AG20443 (cell line): Measurements from ENCODE around the gene MYPN.
A peak's percentile ranks its signal among the peaks of the same experiment; 100 is the strongest.
"Not testable (repeated sequence)": the region's sequence is repeated elsewhere in the genome, so short reads cannot be mapped to it uniquely, and the experiment has no call there.

Experiments used
- DNase-seq: peaks from one replicate; pipeline ENCODE4 v3.0.0; 2012; ENCODE audit warnings: low spot score, mixed read lengths

Gene MYPN

DNA sequence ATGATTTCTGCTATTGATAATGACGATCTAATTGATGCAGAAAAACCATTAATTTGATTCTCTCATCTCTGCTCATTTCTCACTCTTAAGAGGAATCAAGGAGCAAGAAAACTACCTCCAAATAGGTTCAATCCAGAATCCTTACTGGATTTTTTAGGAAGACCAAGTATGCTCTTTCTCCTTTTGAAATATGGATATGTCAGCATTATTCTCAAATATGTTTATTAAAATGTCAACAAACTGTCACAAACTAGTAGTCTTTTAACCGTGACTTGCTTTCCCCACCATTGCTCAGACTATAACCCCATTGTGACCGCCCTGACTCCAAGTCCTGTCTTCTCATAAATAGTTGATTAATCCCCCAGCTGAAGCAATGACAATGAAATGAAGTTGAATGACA lies 123.8 kb downstream of the MYPN start:
- DNase-seq, result no peak

DNA sequence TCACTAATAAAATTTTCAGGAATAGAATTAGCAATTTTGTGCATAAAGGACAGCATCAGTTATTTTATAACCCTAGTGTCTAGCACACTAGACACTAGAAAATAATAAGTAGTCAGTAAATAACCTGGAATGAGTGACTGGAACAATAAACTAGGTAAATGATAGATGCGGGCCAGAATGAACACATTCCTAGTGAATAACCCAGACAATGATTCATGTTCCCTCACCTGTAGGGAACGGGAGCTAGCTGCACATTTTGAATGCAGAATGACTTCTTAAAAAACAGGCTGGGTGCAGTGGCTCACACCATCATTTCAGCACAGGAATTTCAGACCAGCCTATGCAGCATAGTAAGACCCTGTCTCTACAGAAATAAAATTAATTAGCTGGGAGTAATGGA lies 125.8 kb downstream of the MYPN start:
- DNase-seq, result no peak

DNA sequence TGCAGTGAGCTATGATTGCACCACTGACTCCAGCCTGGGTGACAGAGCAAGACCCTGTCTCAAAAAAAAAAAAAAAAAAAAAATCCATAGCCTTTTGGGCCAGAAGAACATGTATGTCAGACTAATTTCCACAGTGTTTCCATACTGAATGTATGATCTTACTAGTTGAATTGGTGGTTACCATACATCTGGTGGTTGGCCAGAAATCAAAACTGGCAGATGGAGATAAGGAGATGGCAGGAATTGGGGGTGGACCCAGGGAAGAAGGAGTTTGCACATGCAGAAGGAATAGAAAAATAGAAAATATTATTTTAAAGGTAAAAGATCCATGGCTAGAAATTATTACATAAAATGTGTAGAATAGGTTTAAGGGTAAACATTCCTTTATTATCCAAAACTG lies 126.3 kb downstream of the MYPN start:
- no peak for DNase-seq

DNA sequence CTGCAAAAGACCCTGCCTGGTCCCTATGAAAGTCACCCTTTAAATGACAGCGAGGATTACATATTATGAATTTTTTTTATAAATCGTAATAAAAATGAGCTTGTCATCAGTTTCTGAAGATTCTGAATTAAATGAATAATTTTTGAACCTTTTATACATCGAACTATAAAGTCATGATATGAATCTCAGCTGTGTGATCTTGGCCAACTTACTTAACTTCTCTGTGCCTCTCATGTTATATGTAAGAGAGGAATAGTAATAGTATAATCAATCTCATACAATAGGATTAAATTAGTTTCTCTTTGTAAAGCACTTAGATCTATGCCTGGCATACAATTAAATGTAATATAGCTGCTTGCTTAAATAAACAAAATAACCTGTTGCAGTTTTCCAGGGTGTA lies 127.9 kb downstream of the MYPN start:
- no peak for DNase-seq

DNA sequence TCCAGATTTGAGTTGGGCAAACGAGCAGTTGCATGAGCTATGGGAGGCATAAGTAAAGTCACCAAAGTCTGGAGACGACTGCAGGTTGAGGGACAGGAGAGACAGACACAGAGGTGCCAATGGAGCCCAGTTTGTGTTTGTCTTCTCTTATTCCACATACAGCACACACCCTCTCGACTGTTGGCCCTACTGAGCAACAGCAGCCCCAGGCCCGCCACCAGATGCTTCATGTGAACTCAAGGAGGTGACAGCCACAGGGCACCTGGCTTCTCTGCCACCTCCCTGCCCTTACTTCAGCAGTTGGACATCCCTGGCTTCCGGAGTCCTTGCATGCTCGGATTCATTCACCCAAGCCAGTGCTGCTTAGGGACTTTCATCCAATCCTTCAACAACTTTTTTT lies 129.1 kb downstream of the MYPN start:
- DNase-seq, result no peak

DNA sequence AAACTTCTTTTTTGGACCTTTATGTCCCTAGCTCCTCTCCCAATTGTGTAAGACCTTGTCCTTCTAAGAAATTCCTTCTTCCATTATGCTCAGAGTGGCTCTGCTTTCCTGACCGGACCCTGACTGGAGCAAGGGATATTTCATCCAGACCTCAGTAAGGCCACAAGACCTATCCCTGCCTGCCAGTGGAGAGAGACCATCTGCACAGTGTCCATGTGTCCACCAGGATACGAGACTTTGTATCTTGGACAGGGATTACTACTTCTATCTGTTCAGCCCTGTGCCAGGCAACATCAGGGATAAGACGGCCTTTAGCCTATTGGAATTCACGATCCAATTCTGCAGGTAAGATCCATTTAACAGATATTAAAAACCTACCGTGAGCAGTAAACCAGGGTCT lies 129.8 kb downstream of the MYPN start:
- DNase-seq, result no peak

DNA sequence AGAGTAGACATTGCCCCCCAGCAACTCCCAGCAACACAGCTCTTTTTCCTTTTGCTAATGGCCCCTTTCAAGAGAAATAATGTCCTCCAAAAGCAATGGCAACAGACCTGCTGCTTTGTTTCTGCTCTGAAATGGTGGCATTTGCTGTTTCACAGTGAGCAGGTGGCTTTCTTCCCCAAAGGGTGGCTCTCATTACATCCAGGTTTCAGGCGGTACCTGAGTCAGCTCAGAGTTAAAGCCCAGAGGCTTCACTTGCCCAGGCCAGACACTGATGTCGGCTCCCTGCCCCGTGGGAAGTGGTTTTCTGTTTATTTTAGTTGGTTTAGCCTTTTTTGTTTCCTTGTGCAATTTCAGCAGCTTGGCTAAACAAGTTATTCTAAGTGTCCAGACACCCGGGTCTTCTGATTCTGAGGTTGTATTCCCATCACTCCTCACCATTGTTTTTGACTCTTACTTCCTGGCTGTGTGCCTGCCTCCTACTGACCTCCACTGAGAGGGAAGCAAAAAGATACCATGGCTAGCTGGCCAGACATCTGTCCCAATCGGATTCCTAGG lies 130.4 kb downstream of the MYPN start:
- DNase-seq, result no peak

DNA sequence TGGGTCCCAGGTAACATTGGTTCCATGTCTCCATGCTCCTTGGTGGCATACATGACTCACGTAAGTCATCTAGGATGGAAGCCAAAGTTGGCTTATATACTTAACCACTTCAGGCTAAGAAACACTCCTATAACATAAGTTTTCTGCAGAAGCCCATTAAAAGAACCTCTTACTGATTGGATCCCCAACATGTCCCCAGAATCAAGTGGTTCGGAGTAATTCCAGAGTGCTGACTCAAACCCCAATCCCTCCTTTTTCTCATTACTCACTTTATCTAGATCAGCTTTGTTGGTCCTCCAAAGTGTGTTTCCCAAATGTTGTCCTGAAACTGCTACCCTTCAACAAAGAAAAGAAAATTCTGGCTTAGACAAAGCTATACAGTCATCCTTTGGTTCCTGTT lies 132.8 kb downstream of the MYPN start:
- DNase-seq, result peak; percentile 30

DNA sequence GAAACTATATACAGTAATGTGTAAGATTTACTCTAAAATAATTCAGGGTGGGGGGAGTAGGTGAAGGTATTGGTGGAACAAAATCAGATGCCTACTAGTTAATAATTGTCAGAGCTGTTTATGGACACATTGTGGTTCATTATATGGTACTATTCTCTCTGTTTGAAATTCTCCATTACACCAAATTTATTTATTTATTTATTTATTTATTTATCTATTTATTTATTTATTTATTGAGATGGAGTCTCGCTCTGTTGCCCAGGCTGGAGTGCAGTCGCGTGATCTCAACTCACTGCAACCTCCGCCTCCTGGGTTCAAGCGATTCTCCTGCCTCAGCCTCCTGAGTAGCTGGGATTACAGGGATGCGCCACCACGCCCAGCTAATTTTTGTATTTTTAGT lies 137.1 kb downstream of the MYPN start:
- not testable (repeated sequence) for DNase-seq

DNA sequence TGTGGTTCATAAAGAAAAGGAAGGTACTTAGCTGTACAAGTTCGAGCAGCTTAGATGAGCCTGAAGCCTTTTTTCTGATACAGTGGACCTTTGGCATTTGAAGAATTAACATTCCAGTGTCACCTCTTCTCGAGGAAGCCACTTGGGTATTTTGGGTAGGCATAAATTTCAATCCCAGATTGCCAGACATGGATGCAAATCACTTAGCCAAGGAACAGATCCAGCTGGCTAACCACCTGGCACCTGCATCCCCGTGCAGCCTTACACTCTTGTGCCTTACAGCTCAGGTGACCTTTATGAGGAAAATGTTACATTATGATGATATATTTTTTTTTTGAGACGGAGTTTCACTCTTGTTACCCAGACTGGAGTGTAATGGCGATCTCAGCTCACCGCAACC lies 138.6 kb downstream of the MYPN start:
- no peak for DNase-seq

DNA sequence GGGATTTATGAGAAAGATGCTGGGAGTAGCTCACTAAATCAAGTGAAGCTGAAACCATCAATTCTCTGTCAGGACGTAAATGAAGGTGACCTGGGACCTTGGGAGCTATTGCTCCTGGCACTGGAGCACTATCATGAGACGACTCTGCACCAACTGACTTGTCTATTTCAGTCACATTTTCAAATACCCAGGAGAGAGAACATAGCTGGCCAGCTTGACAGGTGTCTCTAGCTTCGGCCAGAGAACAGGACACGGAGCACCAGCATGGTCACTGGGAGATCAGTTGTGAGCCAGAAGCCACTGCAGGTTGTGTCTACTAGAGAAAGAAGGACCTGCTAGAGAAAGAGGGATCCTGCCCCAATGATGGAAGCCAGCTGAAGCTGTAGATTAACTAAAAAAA lies 140.0 kb downstream of the MYPN start:
- DNase-seq, result no peak

DNA sequence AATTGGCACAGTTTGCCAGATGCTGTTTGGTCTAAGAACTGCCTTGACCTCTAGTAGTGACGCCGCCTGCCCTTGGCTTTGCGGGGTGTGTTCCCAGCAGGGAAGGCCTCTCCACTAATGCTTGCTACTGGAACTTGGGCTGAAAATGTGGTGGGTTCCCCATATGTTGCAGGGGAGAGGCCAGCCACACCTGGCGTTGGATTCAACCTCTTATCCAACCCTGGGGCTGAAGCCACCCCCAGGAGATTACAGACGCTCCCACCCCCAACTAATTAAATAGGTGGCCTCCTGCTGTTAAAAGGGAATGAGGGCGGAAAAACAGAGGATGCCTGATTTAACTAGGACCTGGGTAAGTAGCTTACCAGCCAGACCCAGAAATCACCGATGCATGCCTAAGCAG lies 141.9 kb downstream of the MYPN start:
- DNase-seq, result no peak

DNA sequence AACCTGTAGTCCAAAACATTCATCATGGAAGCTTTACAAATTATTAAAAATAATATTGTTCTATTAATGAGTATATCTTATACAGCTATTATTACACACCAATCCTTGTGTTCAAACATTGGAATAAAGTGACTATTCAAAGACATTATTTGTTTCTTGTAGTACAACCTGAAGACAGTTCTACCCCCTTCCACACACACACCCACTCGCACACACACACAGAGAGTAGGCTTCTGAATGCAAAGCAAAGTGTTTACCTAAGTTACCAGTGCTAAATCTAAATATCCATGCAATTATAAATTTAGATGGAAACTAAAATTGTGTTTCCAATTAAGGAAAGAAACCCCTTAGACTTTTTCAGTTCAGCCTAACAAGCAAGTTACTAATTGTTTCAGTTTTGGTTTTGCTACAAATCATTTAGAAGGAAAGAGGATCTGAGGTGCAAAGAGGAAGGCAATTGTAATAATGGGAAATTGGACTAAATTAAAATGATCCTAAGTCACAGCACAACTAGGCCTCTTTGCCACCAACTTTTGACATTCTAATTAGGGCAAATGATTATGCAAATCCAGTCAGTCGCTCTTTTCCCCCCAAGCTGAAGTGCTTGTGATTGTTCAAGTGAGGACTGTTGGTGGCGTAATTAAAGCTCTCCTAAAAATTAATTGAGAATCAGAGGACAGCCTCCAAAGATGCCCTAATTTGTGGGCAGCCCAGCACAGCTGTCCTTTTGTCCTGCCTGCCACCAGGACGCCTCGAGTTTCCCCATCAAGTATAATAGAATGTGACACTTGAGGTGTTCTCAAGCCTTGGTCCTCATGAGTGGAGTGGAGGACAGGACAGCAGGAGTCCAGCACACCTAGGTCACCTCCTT lies 142.6 kb downstream of the MYPN start:
- no peak for DNase-seq

DNA sequence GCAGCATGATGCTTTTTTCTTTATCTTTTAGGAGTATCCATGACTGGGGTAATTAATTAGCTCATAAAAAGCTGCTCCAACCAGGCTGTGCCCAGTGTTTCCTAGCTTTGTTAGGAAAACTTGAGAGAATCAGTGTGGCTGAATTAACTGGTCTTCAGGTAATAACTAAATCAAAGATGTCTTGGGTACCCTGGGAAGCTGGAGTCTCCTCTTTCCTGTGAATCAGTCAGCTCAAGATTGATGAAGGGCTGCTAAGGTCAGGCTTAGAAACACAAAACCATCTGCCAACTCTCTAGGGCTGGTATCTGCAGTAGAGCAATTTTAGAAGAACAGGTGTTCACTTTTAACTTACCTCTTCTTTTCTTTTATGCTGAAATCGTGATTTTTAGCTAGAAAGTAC lies 144.1 kb downstream of the MYPN start:
- no peak for DNase-seq

DNA sequence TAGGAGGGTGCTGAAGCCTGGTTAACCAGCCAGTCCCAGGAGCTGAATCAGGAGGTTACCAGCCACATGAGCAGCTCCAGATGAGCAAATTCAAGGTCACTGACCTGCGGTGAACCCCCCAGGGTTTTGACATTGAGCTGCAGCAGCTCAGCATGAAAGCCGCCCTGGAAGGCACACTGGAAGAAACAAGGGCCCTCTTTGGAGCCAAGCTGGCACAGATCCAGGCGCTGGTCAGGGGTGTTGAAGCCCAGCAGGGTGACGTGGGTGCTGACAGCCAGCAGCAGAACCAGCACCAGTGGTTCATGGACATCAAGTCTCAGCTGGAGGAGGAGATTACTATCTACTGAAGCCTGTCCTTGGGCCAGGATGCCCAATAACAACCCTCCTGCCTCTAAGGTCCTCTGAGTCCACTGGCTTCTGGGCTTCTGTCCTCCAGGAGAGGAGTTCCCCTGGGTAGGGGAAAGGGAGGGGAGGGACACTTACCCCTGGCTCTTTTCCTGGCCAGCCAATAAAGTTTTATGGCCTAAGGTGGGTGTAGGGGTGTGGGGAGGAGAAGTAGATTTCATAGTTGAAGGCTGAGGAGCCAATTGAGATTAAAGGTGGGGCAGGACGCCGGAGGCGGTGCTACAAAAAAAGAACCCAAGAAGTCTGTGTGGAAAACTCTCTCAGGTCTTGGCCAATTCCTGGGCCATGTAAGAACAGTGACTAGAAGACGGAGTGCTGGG lies 152.0 kb downstream of the MYPN start:
- DNase-seq, result no peak
